ENCODE measurements around the gene RBFOX1.

Gene RBFOX1

DNA sequence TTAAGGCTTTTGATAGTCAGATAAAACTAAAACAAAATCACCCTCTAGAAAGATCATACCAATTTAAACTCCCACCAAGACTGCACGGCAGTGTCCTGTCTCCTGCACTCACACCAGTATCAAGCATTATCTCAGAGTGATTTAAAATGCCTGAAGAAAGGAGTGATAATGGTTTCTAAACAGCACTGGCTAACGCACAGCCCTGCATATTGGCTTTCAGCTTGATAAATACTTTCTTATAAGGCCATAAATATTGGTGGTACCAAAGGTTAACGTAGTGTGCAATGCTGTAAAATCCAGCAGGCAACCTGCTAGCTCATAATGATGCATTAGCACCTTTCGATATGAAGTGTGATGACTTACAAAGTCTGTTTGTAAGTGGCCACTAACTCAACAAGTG lies 214.3 kb downstream of the RBFOX1 start:
- no peak overlapping the region for H3K4me3 ChIP-seq
- TF ChIP-seq, protein P1, sequence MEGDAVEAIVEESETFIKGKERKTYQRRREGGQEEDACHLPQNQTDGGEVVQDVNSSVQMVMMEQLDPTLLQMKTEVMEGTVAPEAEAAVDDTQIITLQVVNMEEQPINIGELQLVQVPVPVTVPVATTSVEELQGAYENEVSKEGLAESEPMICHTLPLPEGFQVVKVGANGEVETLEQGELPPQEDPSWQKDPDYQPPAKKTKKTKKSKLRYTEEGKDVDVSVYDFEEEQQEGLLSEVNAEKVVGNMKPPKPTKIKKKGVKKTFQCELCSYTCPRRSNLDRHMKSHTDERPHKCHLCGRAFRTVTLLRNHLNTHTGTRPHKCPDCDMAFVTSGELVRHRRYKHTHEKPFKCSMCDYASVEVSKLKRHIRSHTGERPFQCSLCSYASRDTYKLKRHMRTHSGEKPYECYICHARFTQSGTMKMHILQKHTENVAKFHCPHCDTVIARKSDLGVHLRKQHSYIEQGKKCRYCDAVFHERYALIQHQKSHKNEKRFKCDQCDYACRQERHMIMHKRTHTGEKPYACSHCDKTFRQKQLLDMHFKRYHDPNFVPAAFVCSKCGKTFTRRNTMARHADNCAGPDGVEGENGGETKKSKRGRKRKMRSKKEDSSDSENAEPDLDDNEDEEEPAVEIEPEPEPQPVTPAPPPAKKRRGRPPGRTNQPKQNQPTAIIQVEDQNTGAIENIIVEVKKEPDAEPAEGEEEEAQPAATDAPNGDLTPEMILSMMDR (IDR thresholded peaks at IDR 0.05), result no peak
- no peak for DNase-seq (ENCODE audit: low spot score)
- no peak overlapping the region for H3K27ac ChIP-seq

DNA sequence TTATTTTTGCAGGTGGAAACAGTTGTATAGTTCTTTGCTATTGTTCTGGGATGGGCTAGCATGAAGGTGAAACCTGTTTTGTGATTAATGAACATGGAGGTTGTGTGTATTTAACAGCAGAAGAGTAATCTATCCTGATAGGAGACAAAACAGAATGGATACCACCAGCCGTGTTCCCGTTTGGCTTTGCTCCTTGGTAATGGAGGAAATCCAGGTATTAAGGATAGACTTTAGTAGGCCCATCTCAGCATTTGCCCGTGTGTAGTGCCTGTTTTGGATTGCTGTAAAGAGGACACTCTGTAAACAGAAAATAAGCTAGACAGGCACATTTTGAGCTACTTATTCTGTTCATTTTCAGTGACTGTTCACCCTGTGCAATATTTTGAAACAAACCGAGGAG lies 215.1 kb downstream of the RBFOX1 start:
- no peak overlapping the region for H3K4me3 ChIP-seq

DNA sequence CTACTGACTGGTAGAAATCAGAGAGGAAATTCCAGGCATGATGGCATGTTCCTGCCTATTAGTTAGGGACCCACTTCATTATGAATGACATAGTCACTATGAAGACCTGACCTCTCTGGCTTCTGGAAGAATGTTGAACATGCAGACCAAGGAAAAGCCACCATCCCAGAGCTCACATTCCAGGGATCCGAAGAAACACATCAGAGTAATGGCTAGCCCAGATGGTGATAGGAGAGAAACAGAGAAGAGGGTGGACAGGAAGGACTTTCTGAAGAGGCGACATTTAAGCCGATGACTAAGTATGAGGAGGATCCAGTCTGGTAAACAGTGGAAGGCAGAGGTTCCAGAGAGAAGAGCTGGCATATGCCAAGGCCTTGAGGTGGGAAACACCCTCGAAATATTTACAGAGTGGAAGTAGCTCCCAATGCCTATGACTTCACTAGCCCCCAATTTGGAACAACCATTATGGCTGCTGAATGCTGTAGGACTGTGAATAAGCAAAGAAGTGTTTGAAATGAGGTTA lies 216.2 kb downstream of the RBFOX1 start:
- no peak for DNase-seq (ENCODE audit: low spot score)
- TF ChIP-seq, protein P1 (IDR thresholded peaks at IDR 0.05), result no peak
- no peak overlapping the region for H3K27ac ChIP-seq
- H3K4me3 ChIP-seq, result no peak overlapping the region

More for the DNA sequence above, 215.1 kb downstream of the RBFOX1 start:
- TF ChIP-seq, protein P1 (IDR thresholded peaks at IDR 0.05), result no peak
- DNase-seq (ENCODE audit: low spot score), result no peak
- no peak overlapping the region for H3K27ac ChIP-seq

DNA sequence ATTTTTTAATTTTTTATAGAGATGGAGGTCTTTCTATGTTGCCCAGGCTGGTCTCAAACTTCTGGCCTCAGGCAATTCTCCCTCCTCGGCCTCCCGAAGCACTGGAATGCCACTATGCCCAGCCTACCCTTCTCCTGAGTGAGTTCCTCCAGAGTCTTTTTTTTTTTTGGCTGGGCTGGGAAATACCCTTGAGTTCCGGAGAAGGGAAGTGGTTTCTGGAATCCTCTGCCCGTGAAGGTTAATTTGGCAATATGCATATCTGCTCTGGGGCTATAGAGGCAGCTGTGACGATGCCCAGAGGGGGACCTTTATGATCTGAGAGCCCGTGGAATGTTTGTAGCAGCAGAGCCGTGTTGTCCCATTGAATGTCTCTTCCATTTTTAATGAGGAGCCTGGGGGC lies 217.5 kb downstream of the RBFOX1 start:
- no peak overlapping the region for H3K4me3 ChIP-seq
- TF ChIP-seq, protein P1 (IDR thresholded peaks at IDR 0.05), result no peak
- no peak for DNase-seq (ENCODE audit: low spot score)
- H3K27ac ChIP-seq, result no peak overlapping the region

DNA sequence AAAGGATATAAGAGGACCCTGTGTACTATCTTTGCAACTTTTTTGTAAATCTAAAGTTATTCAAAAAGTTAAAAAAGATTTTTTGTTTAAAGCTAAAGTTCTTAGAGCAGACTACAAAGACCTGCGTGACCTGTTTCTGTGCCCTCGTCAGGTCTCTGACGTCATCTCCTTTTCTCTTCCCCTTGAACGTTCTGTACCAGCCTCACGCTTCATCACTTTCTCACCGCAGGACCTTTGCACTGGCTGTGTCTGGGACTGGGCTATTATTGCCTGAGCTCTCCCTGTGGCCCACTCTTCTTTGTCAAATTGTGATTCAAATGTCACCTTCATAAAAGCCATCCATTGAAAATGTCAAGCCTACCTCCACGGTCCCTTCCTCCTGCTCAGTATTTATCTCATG lies 222.8 kb downstream of the RBFOX1 start:
- TF ChIP-seq, protein P1 (IDR thresholded peaks at IDR 0.05), result no peak
- no peak for DNase-seq (ENCODE audit: low spot score)
- Histone ChIP-seq H3K27ac (no peak overlapping the region), H3K4me3 (no peak overlapping the region)

DNA sequence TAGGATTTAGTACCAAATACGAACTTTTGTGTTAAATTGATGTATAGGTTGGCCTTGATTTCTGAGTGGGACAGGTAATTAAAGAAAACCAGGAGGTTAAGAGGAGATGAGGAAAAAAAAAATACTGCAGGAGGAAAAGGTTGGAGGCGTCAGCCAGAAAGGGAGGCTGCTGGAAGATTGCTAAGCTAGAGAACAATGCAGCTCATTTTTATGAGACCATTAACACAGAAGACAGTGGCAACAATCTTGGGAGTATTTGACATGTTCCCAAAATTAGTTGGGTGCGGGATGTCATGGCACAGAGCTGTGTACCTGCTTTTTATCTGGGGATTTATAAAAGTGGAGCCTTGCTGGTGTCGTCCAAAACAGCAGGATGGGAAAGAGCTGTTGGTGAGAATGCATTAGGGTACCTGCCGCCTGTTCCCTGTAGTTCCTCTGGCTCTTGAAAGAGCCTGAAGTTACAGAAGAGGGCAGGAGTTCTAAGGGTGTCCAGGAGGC lies 229.3 kb downstream of the RBFOX1 start:
- TF ChIP-seq, protein P1 (IDR thresholded peaks at IDR 0.05), result no peak
- H3K4me3 ChIP-seq, result no peak overlapping the region
- no peak for DNase-seq (ENCODE audit: low spot score)
- no peak overlapping the region for H3K27ac ChIP-seq

DNA sequence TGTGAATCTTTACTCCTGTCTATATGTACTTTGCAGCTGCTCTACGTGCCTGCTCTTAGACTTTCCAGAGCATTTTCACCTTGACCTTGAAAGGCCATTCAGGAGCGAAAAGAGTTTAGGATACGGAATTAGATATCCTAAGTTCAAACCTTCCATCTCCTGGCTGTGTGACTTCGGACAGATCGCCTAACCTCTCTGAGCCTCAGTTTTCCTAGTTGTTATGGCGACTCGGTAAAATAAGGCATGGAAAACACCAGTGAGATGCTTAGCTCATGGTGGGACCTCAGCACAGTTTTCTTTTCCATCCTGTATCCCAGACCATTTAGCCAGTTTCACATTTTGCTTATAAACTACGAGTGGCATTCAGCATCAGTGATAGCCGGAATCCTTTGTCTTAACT lies 233.7 kb downstream of the RBFOX1 start:
- no peak for DNase-seq (ENCODE audit: low spot score)

More for the DNA sequence above, 233.7 kb downstream of the RBFOX1 start:
- TF ChIP-seq, protein P1 (IDR thresholded peaks at IDR 0.05), result no peak
- Histone ChIP-seq H3K4me3 (no peak overlapping the region), H3K27ac (no peak overlapping the region)
